Suppressor macrophage treated with lipopolysaccharide for 1 hour (primary cell): ENCODE data around the gene ATP5PO.
"Not testable (repeated sequence)": the region's sequence is repeated elsewhere in the genome, so short reads cannot be mapped to it uniquely, and the experiment has no call there.

Experiments
- DNase-seq, 3 donors: peaks; one replicate each; pipeline ENCODE4 v3.0.0-alpha.2; 2020 to 2022

The ATP5PO gene

DNA sequence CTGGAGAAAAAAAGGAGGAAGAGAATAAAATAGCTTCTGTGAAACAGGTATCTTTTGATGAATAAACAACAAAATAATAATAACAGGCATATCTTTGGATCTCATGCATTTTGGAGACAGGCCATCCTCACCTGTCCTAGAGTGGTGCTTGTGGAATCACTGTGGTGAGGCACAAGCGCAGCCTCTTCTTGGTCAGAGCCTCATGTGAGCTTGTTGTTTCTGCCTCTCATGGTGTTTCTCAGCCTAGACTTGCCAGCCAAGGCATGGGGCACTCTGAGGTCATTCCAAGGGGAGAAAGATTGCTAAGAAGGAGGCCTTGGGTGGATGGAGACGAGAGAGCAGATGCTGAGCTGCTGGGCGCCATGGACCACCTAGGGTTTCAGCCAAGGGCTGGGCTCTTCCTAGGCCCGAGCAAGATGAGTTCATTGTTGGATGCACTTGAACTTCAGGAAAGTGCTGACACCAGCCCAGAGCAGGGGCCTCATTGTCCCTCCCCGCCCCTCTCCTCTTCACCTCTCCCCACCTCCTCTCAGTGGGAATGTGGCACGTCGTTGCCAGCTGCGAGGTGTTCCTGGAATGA lies 49.5 kb downstream of the ATP5PO start:
- DNase-seq, result no peak

- no peak for DNase-seq
These were observed 50.4 kb downstream of the ATP5PO start for GRCh38 chr21:33865176-33865575.

- DNase-seq, result no peak
These were observed 51.5 kb downstream of the ATP5PO start for GRCh38 chr21:33864150-33864549.

- not testable (repeated sequence) for DNase-seq
These were observed 52.4 kb downstream of the ATP5PO start for GRCh38 chr21:33863191-33863590.

DNA sequence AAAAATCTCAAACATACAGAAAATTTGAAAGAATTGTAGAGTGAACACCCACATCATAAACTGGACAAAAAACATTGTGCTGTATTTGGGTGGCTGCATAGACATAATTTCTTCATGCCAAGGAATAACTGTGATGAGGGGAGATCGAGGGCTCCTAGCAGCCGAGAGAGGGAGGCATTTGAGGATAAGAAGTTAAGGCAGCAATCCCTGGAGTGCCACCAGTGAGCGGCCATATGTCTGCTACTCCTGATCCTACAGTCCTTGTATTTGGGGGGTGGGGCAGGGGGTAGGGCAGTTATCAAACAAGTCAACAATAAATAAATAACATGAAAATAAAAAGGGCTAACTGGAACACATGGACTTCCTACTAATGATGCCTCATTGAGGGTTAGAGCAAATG lies 54.5 kb downstream of the ATP5PO start:
- no peak for DNase-seq

- no peak for DNase-seq
These were observed 55.2 kb downstream of the ATP5PO start for GRCh38 chr21:33860332-33860879.

DNA sequence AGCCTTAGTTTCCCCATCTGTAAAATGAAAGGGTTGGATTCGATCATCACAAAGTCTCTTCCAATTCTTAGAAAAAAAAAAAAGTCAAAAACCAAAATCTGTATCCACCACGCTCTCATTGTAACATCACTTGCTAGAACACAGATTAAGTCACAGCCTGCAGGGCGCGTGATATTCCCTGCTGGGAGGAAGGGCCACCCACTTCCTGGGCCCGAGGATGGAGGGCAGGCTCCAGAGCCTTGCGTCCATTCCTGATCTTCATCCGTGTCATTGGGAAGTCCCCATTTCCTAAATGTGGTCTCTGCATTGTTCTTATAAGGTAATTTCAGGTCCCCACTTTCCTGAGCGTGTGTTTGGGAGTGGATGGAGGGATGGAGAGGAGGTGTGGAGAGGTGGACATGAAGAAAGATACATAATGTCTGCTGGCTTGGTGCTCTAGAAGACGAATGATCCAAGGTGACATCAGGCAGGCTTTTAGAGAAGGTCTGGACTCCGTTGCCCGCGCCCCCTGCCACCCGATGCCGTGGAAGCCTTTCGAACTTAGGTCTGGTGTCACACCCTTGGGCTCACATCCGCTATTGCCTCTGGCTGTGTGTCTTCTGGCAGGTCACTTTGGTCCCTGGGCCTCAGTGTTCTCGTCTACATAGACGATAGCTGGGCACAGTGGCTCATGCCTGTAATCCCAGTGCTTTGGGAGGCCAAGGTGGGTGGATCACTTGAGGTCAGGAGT lies 56.1 kb downstream of the ATP5PO start:
- no peak for DNase-seq

DNA sequence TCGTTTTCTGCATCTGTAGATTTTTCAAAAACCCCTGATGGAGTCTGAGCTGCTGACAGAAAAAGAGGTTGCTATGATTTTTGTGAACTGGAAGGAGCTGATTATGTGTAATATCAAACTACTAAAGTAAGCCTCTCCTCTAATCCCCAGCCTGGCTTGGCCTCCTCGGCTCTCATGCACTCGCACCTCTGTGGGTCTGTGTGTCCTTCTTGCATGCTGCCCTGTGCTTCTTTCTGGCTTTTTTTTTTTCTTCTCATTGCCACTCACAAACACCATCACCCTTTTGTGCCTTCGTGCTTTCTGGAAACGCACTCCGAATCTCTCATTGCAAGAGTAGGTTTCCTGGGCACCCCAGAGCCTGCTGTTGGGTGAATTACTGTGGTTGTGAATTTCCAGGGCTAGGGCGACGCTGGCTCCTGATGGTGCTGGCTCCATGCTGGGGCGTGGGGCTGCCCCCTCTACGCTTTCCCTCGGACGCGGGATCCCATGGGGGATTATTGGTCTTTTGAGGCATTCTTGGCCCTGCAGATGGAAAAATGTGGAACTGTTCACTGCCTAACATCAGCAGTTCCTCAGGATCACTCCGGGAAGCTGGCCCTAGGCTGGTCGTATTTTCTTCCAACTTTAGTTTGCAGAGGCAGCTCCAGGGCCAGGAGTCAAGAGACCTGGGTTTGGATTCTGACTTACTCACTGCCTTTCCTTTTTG lies 56.8 kb downstream of the ATP5PO start:
- DNase-seq, result no peak

DNA sequence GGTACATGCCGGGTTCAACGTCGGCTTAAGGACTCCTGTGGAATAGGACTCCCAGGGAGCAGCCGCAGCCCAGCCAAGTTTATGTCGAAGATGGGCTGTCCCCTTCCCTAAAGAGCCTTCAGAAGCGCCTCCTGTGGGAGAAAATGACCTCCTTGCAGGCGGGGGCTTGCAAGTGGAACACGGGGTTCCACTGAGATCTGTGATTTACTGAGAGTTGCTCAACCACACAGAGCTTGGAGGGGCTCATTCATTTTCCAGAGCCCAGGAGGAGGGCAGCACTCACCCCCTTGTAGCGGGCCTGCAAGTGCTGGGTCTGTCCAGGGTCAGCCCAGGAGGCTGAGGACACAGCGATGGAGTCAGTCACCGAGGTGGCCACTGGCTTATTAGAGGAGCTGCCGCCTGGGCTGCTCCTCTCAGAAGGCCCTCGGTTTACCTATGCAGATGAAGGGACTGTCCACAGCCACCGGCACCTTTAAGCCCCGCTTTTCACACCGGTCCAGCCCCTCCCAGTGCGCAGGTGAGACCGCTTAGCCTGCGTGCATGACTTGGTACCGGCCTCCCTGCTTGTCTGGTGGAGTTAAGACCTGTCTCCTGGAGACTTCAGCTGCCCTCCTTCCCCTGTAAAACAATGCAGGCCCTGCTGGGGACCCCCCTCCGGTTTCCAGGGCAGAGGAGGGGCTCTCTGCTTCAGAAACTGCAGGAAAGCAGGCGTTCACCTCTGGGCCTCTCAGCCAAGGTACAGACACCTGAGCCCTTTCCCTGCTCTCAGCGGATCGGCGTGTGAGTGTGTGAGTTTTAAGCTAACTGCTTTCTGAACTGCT lies 57.5 kb downstream of the ATP5PO start:
- DNase-seq, result no peak

GRCh38 chr21:33856893-33857527 lies 58.6 kb downstream of the ATP5PO start:
- DNase-seq, result no peak

DNA sequence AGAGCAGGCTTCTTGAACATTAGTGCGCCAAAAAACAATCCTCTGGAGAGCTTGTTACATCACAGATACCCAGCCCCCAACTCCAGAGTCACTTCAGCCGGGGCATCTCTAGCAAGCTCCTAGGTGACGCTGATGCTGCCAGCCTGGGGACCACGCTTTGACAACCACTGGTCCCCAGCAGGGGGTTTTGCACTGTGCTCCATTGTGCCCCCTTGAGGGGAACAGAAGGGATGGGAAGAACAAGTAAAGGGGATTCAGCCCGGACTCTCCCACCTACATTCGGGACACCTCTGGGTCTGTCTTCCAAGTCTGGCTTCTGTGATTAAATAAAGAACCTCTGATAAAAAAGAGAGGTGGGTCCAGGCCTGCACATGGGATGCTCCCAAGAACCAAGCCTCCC lies 60.4 kb downstream of the ATP5PO start:
- DNase-seq, result no peak

GRCh38 chr21:33854604-33855003 lies 61.0 kb downstream of the ATP5PO start:
- no peak for DNase-seq
